Uterus (tissue), 2 donors: ENCODE results near the gene PACRG.

Experiments
- POLR2A ChIP-seq, 2 donors: fragments of 450-650 bp; IDR thresholded peaks; one replicate each; pipeline ENCODE4 v1.6.1; 2016; ENCODE audit warnings: antibody characterized with exemption in 2 of 2, mild to moderate bottlenecking in 1 of 2, moderate library complexity in 1 of 2
- TF ChIP-seq, protein P1 (sequence below), 4 experiments: fragments of 200-600 bp in 2 of 4; fragments of 450-650 bp in 2 of 4; sonication (generic) in 2 of 4; IDR thresholded peaks; one replicate each; pipeline ENCODE4 v1.5.1; 2016 to 2019; ENCODE audit warnings: antibody characterized with exemption in 4 of 4, mild to moderate bottlenecking in 2 of 4, moderate library complexity in 1 of 4

DNA sequence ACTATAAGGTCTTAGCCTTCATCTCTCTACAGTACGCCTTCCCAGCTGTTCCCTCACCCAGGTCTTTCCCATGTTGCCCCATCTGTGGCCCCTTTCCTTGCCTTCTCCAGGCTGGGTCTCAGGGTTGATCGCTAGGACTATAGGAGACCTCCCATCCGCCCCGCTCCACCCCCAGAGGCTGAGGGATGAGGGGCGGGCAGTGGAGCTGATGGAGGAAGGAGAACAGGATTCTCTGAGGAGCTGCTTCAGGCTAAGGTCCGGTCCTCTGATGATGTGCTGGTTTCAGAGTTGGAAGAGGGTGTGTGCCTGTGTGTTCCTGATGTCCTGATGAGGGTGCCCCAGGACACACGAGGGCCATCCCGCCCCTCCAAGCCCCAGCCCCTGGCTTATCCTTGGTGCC lies 531.9 kb downstream of the PACRG start:
- TF ChIP-seq, protein P1, sequence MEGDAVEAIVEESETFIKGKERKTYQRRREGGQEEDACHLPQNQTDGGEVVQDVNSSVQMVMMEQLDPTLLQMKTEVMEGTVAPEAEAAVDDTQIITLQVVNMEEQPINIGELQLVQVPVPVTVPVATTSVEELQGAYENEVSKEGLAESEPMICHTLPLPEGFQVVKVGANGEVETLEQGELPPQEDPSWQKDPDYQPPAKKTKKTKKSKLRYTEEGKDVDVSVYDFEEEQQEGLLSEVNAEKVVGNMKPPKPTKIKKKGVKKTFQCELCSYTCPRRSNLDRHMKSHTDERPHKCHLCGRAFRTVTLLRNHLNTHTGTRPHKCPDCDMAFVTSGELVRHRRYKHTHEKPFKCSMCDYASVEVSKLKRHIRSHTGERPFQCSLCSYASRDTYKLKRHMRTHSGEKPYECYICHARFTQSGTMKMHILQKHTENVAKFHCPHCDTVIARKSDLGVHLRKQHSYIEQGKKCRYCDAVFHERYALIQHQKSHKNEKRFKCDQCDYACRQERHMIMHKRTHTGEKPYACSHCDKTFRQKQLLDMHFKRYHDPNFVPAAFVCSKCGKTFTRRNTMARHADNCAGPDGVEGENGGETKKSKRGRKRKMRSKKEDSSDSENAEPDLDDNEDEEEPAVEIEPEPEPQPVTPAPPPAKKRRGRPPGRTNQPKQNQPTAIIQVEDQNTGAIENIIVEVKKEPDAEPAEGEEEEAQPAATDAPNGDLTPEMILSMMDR (IDR thresholded peaks at IDR 0.05), result no peak
- no peak for TF ChIP-seq POLR2A (IDR thresholded peaks at IDR 0.05)
